Pancreas (tissue), 10 donors: Measurements from ENCODE around the gene SULT1A3. TPM values are rescaled to one million over a fixed set of nuclear protein-coding genes. Genes with fewer than 3 reads are reported as not detected.

ENCODE experiments used
- ATAC-seq, 4 donors: fragments of 200-7000 bp; cut with Tn5 transposase; one replicate each; pipeline versions ENCODE4 v1.8.0 to v1.9.1; 2020; ENCODE audit warnings: mild to moderate bottlenecking in 4 of 4, moderate library complexity in 4 of 4
- DNase-seq, 6 donors: peaks; one replicate each; pipeline ENCODE4 v3.0.0-alpha.2; 2020
- FAIRE-seq: peaks from 2 replicates; lab custom pipeline; 2012; peaks lifted over from hg19 to GRCh38; lab: Jason Lieb, UNC
- H3K27ac ChIP-seq, 4 donors: fragments of 200-600 bp; sonication (generic); 1 replicate in 3 of 4; 2 replicates in 1 of 4; pipeline versions ENCODE4 v1.5.0 to v1.8.0; 2020
- H3K27me3 ChIP-seq, 4 donors: fragments of 200-600 bp; one replicate each; pipeline ENCODE4 v1.8.0; 2021
- H3K36me3 ChIP-seq, 3 donors: fragments of 200-600 bp; sonication (generic) in 1 of 3; one replicate each; pipeline versions ENCODE4 v1.5.0 to v1.8.0; 2020 to 2021
- H3K4me1 ChIP-seq, 3 donors: fragments of 200-600 bp; one replicate each; pipeline ENCODE4 v1.8.0; 2021
- H3K4me3 ChIP-seq, 4 donors: fragments of 200-600 bp; sonication (generic) in 2 of 4; one replicate each; pipeline versions ENCODE4 v1.5.0 to v1.8.0; 2020 to 2021
- H3K9me3 ChIP-seq, 4 donors: fragments of 200-600 bp; one replicate each; pipeline ENCODE4 v1.8.0; 2021
- CTCF ChIP-seq, 4 donors: fragments of 200-600 bp; sonication (generic) in 3 of 4; IDR thresholded peaks; one replicate each; pipeline versions ENCODE4 v1.5.0 to v1.8.0; 2021; ENCODE audit warnings: antibody characterized with exemption in 4 of 4
- WGBS, 2 donors: extraction: QIAGEN DNeasy Blood & Tissue Kit; methylation state at CpG; one replicate each; pipeline ENCODE4 v1.1.7; 2013; 5-methylcytosine and 5-hydroxymethylcytosine counted together
- intact Hi-C, 3 donors: fragments of 100-400 bp; cut with DNase I; formaldehyde crosslinking; loops; one replicate each; pipeline versions ENCODE4 v1.11.1 to v1.14.2; 2022
- polyA plus RNA-seq, 2 donors: library from polyadenylated mRNA; stranded (reverse); fragments of 200-250 nt; gene quantifications; one replicate each; pipeline ENCODE4 v1.2.3, GENCODE V29; 2013
- total RNA-seq, 6 donors: library from RNA; stranded (reverse); fragmentation: NEBNext Ultra II Directional in 4 of 6; extraction: Animal tissue kit (Norgen Biotek cat#: 25700) in 4 of 6; gene quantifications; one replicate each; pipeline versions ENCODE4 v1.2.1 to v1.2.4, GENCODE V29; 2021 to 2023
- donor health status: healthy with polysubstance abuse.
- donor health status: DM: no; HTN: no; CAD: no; lungs with moderate emphysema.
- donor health status: DM: no; HTN: no; CAD: no.
- donor health status: control.
- donor health status: control.
- donor health status: Bipolar disorder and iron deficiency.
- donor health status: DM: yes; HTN: yes; CAD: no.
- donor health status: DM: no; HTN: no; CAD: no.
- donor health status: DM: no; HTN: no; CAD: no.
- donor health status: DM: yes; HTN: yes; CAD: no.

The SULT1A3 gene
- total and polyA plus RNA-seq, 8 donors: 1.0 to 106 (median 5.7) TPM

- FAIRE-seq: no peak
- no peaks in the 10 kb centered on the region for H3K9me3 ChIP-seq
- TF ChIP-seq CTCF (IDR thresholded peaks at IDR 0.05): no peak
- no peaks in the 10 kb centered on the region for H3K4me1 ChIP-seq
- H3K27me3 ChIP-seq: no peaks in the 10 kb centered on the region
- H3K36me3 ChIP-seq: no peaks in the 10 kb centered on the region
- intact Hi-C loops: no loop called here
- no peak for ATAC-seq
- H3K4me3 ChIP-seq: peak overlapping the region in 1 of 4 donors; percentile 63
- WGBS, 2 donors: 36 to 40% methylated on average over 24 of the region's 24 CpGs
- peak in 5 of 6 donors; percentile 14 to 82 (median 37) for DNase-seq
- peak overlapping the region in 2 of 4 donors; percentile 37 to 39 for H3K27ac ChIP-seq
These were observed 14.8 kb upstream of the SULT1A3 start for GRCh38 chr16:30184096-30184890.

GRCh38 chr16:30184891-30185682, 14.0 kb upstream of the SULT1A3 start:
- H3K27ac ChIP-seq: peak overlapping the region in 2 of 4 donors; percentile 37 to 39
- intact Hi-C loops: no loop called here
- no peak for FAIRE-seq

DNA sequence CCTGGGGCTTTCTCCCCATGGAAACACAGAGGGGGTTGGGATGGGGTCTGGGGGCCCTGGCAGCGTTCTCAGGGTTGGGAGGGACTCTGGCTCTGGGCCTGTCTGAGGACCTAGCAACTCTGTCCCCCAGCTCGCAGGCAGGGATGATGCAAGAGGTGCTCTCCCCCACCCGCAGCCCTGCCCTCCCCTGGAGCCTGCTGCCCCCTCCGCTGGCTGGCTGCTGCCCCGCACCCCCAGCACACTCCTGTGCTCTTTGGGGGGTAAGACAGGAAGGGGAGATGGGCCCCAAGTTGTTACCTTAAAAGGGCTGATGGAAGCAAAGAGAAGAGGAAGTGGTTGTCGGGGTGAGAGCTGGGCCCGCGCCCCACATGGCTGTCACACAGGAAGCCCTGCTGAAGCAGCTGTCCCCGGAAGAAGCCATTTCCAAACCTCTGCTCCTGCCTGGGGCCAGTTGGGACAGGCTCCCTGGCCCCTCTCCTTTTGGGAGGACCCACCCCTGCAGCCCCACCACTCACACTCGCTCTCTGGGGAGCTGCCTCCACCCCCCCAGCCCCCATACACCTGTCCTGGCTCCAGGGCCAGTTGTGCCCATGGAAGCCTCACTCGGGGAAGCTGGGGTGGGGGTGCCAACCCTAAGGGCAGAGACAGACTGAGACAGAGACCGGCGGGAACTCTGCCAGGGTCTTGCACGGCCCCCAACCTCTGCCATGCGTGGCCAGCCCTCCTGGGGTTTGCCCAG, 13.2 kb upstream of the SULT1A3 start:
- Histone ChIP-seq H3K9me3 (no peaks in the 10 kb centered on the region), H3K4me3 (peak overlapping the region in 1 of 4 donors; percentile 63), H3K4me1 (no peaks in the 10 kb centered on the region), H3K27me3 (no peaks in the 10 kb centered on the region), H3K27ac (peak overlapping the region in 2 of 4 donors; percentile 37 to 39), H3K36me3 (no peaks in the 10 kb centered on the region)
- DNase-seq (peak; percentile 8 to 73 (median 47)), ATAC-seq (peak in 2 of 4 donors; percentile 24 to 34), FAIRE-seq (no peak)
- no peak for TF ChIP-seq CTCF (IDR thresholded peaks at IDR 0.05)
- intact Hi-C loops: no loop called here
- 80 to 89% methylated on average over 15 of the region's 15 CpGs for WGBS, 2 donors

More at GRCh38 chr16:30184891-30185682, 14.0 kb upstream of the SULT1A3 start:
- 79 to 82% methylated on average over 13 of the region's 13 CpGs for WGBS, 2 donors
- Histone ChIP-seq H3K9me3 (no peaks in the 10 kb centered on the region), H3K4me3 (peak overlapping the region in 1 of 4 donors; percentile 63), H3K4me1 (no peaks in the 10 kb centered on the region), H3K36me3 (no peaks in the 10 kb centered on the region), H3K27me3 (no peaks in the 10 kb centered on the region)
- TF ChIP-seq CTCF (IDR thresholded peaks at IDR 0.05): no peak
- peak in 4 of 6 donors; percentile 13 to 69 (median 46) for DNase-seq
- ATAC-seq: peak in 1 of 4 donors; percentile 1

GRCh38 chr16:30186444-30186781, 12.6 kb upstream of the SULT1A3 start:
- Histone ChIP-seq H3K27me3 (no peaks in the 10 kb centered on the region), H3K27ac (no peak overlapping the region), H3K9me3 (no peaks in the 10 kb centered on the region), H3K4me1 (no peaks in the 10 kb centered on the region), H3K36me3 (no peaks in the 10 kb centered on the region), H3K4me3 (peak overlapping the region in 1 of 4 donors; percentile 63)
- no peak for TF ChIP-seq CTCF (IDR thresholded peaks at IDR 0.05)
- intact Hi-C loops: no loop called here
- ATAC-seq: no peak
- DNase-seq: no peak
- no peak for FAIRE-seq
- 76 to 88% methylated on average over 9 of the region's 9 CpGs for WGBS, 2 donors
